MCF 10A (cell line): ENCODE measurements around the gene SIGLEC10. TPM values are rescaled to one million over a fixed set of nuclear protein-coding genes. Genes with fewer than 3 reads are reported as not detected.
A peak's percentile ranks its signal among the peaks of the same experiment; 100 is the strongest.

Source experiments
- BruUV-seq: library from RNA; stranded (reverse); fragments of 400-500 nt; replicated peaks from 2 replicates; lab custom pipeline; 2021; lab: Mats Ljungman, UMichigan
- CTCF ChIA-PET: fragments of 300-600 bp; sonication (Branson Sonifier 250); formaldehyde crosslinking; extraction: SDS; loops from one replicate; lab custom pipeline; 2021; ENCODE audit warnings: antibody characterized with exemption, inconsistent platforms; lab: Yijun Ruan, JAX
- POLR2A ChIA-PET: fragments of 300-600, 350-650 bp; sonication (Branson Sonifier 250); formaldehyde crosslinking; extraction: SDS; loops from one replicate; lab custom pipeline; 2020; ENCODE audit warnings: antibody characterized with exemption, inconsistent platforms; lab: Yijun Ruan, JAX
- DNase-seq: peaks from one replicate; pipeline ENCODE4 v3.0.0-alpha.2; 2018; ENCODE audit not compliant: unreplicated experiment
- H3K27ac Mint-ChIP-seq: one replicate; pipeline ENCODE4 v1.8.0; 2022; ENCODE audit warnings: mild to moderate bottlenecking, low read depth, mixed read lengths; ENCODE audit not compliant: unreplicated experiment
- H3K27me3 Mint-ChIP-seq: one replicate; pipeline ENCODE4 v1.8.0; 2022; ENCODE audit warnings: mixed read lengths; ENCODE audit not compliant: insufficient read depth, unreplicated experiment
- H3K36me3 Mint-ChIP-seq: one replicate; pipeline ENCODE4 v1.8.0; 2022; ENCODE audit warnings: mild to moderate bottlenecking, moderate library complexity, mixed read lengths; ENCODE audit not compliant: insufficient read depth, unreplicated experiment
- H3K4me1 Mint-ChIP-seq: one replicate; pipeline ENCODE4 v1.8.0; 2022; ENCODE audit warnings: mixed read lengths; ENCODE audit not compliant: insufficient read depth, unreplicated experiment
- H3K4me3 Mint-ChIP-seq: one replicate; pipeline ENCODE4 v1.8.0; 2022; ENCODE audit warnings: mild to moderate bottlenecking, moderate library complexity, mixed read lengths; ENCODE audit not compliant: unreplicated experiment
- H3K9me3 Mint-ChIP-seq: one replicate; pipeline ENCODE4 v1.8.0; 2022; ENCODE audit warnings: mixed read lengths; ENCODE audit not compliant: unreplicated experiment
- intact Hi-C: fragments of 100-400 bp; cut with micrococcal nuclease; formaldehyde crosslinking; loops from 2 replicates; pipeline ENCODE4 v1.14.1; 2022
- total RNA-seq: library from RNA; stranded (reverse); gene quantifications from 2 replicates; pipeline ENCODE4 v1.2.3, GENCODE V29; 2022
- TF ChIP-seq, protein P1 (sequence below): fragments of 200-600 bp; IDR thresholded peaks from one replicate; pipeline ENCODE4 v1.8.0; 2022; ENCODE audit warnings: antibody characterized with exemption, mild to moderate bottlenecking; ENCODE audit not compliant: unreplicated experiment

SIGLEC10 gene
- total RNA-seq, 1 experiment from 2014 or later: not detected

- intact Hi-C loops: no loop called here
- no peaks in the 10 kb centered on the region for H3K27me3 Mint-ChIP-seq
- H3K9me3 Mint-ChIP-seq: no peaks in the 10 kb centered on the region
- peak overlapping the region; percentile 68 for H3K4me3 Mint-ChIP-seq
- ChIA-PET POLR2A (interaction anchor here (0.6 kb wide), 1 partner anchor 421 kb away, joined by 4 read pairs; no protein-coding TSS in a partner anchor), CTCF (interaction anchor here (0.6 to 2.3 kb wide), 3 partner anchors 10 to 34 kb away, joined by 3 to 18 read pairs (median 5); no protein-coding TSS in a partner anchor)
- peak; percentile 58 for DNase-seq
- H3K4me1 Mint-ChIP-seq: peaks cover 31% of the 10 kb centered on the region
- peak overlapping the region; percentile 90 for H3K27ac Mint-ChIP-seq
- TF ChIP-seq, protein P1, sequence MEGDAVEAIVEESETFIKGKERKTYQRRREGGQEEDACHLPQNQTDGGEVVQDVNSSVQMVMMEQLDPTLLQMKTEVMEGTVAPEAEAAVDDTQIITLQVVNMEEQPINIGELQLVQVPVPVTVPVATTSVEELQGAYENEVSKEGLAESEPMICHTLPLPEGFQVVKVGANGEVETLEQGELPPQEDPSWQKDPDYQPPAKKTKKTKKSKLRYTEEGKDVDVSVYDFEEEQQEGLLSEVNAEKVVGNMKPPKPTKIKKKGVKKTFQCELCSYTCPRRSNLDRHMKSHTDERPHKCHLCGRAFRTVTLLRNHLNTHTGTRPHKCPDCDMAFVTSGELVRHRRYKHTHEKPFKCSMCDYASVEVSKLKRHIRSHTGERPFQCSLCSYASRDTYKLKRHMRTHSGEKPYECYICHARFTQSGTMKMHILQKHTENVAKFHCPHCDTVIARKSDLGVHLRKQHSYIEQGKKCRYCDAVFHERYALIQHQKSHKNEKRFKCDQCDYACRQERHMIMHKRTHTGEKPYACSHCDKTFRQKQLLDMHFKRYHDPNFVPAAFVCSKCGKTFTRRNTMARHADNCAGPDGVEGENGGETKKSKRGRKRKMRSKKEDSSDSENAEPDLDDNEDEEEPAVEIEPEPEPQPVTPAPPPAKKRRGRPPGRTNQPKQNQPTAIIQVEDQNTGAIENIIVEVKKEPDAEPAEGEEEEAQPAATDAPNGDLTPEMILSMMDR: no peak
- H3K36me3 Mint-ChIP-seq: peaks cover 6% of the 10 kb centered on the region
- no TSS peak for BruUV-seq
Observed at GRCh38 chr19:51364200-51365106, 53.0 kb downstream of the SIGLEC10 start.

GRCh38 chr19:51361239-51361638 lies 56.2 kb downstream of the SIGLEC10 start:
- TF ChIP-seq, protein P1: no peak
- no peaks in the 10 kb centered on the region for H3K9me3 Mint-ChIP-seq
- H3K27me3 Mint-ChIP-seq: no peaks in the 10 kb centered on the region
- DNase-seq: no peak
- H3K4me1 Mint-ChIP-seq: peaks cover 34% of the 10 kb centered on the region
- H3K36me3 Mint-ChIP-seq: peaks cover 15% of the 10 kb centered on the region
- H3K4me3 Mint-ChIP-seq: no peak overlapping the region
- POLR2A ChIA-PET: no interaction called here
- intact Hi-C loops: no loop called here
- CTCF ChIA-PET: interaction anchor here (0.6 to 2.0 kb wide), 3 partner anchors 22 to 55 kb away, joined by 3 to 9 read pairs (median 7); no protein-coding TSS in a partner anchor
- no peak overlapping the region for H3K27ac Mint-ChIP-seq
- no TSS peak for BruUV-seq

Other genes starting within 250 kb of the SIGLEC10 start
- 0.33 TPM in 1 of 2 replicates, not detected in the other for gene CD33, start 192.6 kb downstream of the SIGLEC10 start, total RNA-seq
- gene SIGLECL1, start 166.6 kb downstream of the SIGLEC10 start, total RNA-seq: not detected in 2 replicates
- not detected in 2 replicates for gene IGLON5, start 106.0 kb downstream of the SIGLEC10 start, total RNA-seq
- gene VSIG10L, start 75.5 kb downstream of the SIGLEC10 start, total RNA-seq: 0.58 and 0.74 TPM in 2 replicates
- gene ETFB, start 51.3 kb downstream of the SIGLEC10 start, total RNA-seq: 109 and 114 TPM in 2 replicates
- gene CLDND2, start 48.6 kb downstream of the SIGLEC10 start, total RNA-seq: 0.79 TPM in 1 of 2 replicates, not detected in the other
- not detected in 2 replicates for gene NKG7, start 45.0 kb downstream of the SIGLEC10 start, total RNA-seq
- not detected in 2 replicates for gene LIM2, start 29.7 kb downstream of the SIGLEC10 start, total RNA-seq
- gene C19orf84, start 27.1 kb downstream of the SIGLEC10 start, total RNA-seq: not detected in 2 replicates
- not detected in 2 replicates for gene SIGLEC8, start 40.8 kb upstream of the SIGLEC10 start, total RNA-seq
- not detected in 2 replicates for gene CEACAM18, start 60.9 kb upstream of the SIGLEC10 start, total RNA-seq
- not detected in 2 replicates for gene SIGLEC12, start 84.2 kb upstream of the SIGLEC10 start, total RNA-seq
- gene SIGLEC6, start 114.0 kb upstream of the SIGLEC10 start, total RNA-seq: not detected in 2 replicates
- 6.9 and 9.3 TPM in 2 replicates for gene ZNF175, start 153.6 kb upstream of the SIGLEC10 start, total RNA-seq
- gene SIGLEC5, start 212.8 kb upstream of the SIGLEC10 start, total RNA-seq: not detected in 2 replicates
- not detected in 2 replicates for gene SIGLEC14, start 229.2 kb upstream of the SIGLEC10 start, total RNA-seq